Gastroesophageal sphincter (tissue), 3 donors: Measurements from ENCODE around the gene FADS6.

Source experiments
- EP300 ChIP-seq: sonication (generic); formaldehyde crosslinking; IDR thresholded peaks from one replicate; pipeline ENCODE4 v1.6.1; 2017; ENCODE audit warnings: antibody characterized with exemption, mild to moderate bottlenecking
- TF ChIP-seq, protein P1 (sequence below), 4 experiments: fragments of 200-600 bp in 2 of 4; fragments of 450-650 bp in 2 of 4; sonication (generic) in 1 of 4; IDR thresholded peaks; one replicate each; pipeline ENCODE4 v1.5.1; 2017 to 2019; ENCODE audit warnings: antibody characterized with exemption in 4 of 4, mild to moderate bottlenecking in 2 of 4, moderate library complexity in 2 of 4

DNA sequence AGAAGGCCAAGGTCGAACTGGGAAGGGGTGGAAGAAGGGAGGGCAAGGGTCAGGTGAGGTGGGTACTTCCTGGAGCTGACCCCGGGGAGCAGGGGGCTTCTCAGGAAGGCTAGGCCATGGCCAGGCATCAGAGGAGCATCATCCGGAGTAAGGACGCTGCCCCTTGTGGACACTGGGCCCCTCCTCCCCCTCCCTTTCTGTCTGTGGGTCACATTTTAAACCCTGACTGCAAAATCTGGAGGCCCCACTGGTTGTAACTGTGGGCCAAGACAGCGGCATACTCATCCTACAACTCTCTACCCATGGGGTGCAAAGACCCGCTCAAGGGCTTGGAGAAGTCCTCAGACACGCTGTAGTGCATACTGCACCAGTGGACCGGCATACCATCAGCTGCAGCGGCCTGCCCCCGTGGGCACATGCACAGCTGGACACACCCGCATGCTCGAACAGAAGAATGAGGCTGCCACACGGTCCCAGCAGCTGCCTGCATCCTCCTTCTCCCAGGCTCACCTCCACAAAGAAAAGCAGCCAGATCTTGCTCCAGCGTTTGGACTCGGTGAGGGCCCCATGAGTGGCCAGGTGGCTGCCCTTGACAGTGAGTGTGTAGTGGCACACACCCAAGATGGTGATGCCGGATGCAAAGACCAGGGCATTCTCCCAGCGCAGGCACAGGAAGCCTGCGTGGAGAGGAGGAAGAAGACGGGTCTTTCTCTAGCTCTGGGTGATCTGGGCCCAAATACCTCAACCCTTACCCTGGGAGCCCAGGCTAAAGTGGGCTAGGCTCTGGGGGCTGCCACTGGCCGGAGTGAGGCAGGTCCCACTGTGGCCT, 1.2 kb downstream of the FADS6 start:
- TF ChIP-seq, protein P1, sequence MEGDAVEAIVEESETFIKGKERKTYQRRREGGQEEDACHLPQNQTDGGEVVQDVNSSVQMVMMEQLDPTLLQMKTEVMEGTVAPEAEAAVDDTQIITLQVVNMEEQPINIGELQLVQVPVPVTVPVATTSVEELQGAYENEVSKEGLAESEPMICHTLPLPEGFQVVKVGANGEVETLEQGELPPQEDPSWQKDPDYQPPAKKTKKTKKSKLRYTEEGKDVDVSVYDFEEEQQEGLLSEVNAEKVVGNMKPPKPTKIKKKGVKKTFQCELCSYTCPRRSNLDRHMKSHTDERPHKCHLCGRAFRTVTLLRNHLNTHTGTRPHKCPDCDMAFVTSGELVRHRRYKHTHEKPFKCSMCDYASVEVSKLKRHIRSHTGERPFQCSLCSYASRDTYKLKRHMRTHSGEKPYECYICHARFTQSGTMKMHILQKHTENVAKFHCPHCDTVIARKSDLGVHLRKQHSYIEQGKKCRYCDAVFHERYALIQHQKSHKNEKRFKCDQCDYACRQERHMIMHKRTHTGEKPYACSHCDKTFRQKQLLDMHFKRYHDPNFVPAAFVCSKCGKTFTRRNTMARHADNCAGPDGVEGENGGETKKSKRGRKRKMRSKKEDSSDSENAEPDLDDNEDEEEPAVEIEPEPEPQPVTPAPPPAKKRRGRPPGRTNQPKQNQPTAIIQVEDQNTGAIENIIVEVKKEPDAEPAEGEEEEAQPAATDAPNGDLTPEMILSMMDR (IDR thresholded peaks at IDR 0.05): no peak
- TF ChIP-seq EP300: no peak
